HEK293 (cell line): ENCODE data around the gene ASCC1.
A peak's percentile ranks its signal among the peaks of the same experiment; 100 is the strongest.

Source experiments
- CTCF ChIA-PET: fragments of 350-600 bp; formaldehyde crosslinking; extraction: SDS; loops from one replicate; lab custom pipeline; 2021; ENCODE audit warnings: antibody characterized with exemption; lab: Yijun Ruan, JAX
- POLR2A ChIA-PET: fragments of 300-600 bp; formaldehyde crosslinking; extraction: SDS; loops from one replicate; lab custom pipeline; 2020; ENCODE audit warnings: antibody characterized with exemption, inconsistent platforms; lab: Yijun Ruan, JAX
- H3K27ac ChIP-seq: fragments of 200-500 bp; sonication (Bioruptor generic); 2 replicates; pipeline ENCODE4 v1.5.1; 2014; ENCODE audit warnings: low read depth, low read length, control low read depth, inconsistent platforms; ENCODE audit errors: extremely low read depth
- H3K36me3 ChIP-seq, 2 experiments: fragments of 200-500 bp in 1 of 2; sonication (Bioruptor generic) in 1 of 2; 1 replicate in 1 of 2; 2 replicates in 1 of 2; pipeline ENCODE4 v1.5.1; 2014 to 2017; ENCODE audit warnings: inconsistent platforms in 2 of 2, low read length in 2 of 2; ENCODE audit not compliant: control insufficient read depth in 2 of 2, insufficient read depth in 1 of 2
- H3K4me1 ChIP-seq: fragments of 200-500 bp; sonication (Bioruptor generic); 2 replicates; pipeline ENCODE4 v1.5.1; 2014; ENCODE audit warnings: mild to moderate bottlenecking, low read length, inconsistent platforms; ENCODE audit not compliant: control insufficient read depth, insufficient read depth
- H3K4me3 ChIP-seq: 2 replicates; pipeline ENCODE4 v1.5.1; 2011; ENCODE audit warnings: low read depth, mild to moderate bottlenecking, control low read depth, low read length, moderate library complexity
- H3K9me3 ChIP-seq: fragments of 200-500 bp; sonication (Bioruptor generic); 2 replicates; pipeline ENCODE4 v1.5.1; 2014; ENCODE audit warnings: low read depth, low read length, inconsistent platforms; ENCODE audit not compliant: control insufficient read depth, insufficient read depth
- BCL6B ChIP-seq: fragments of 450-650 bp; formaldehyde crosslinking; IDR thresholded peaks from 2 replicates; pipeline ENCODE4 v1.5.1; 2017; ENCODE audit warnings: missing biosample characterization, missing genetic modification characterization
- EGR2 ChIP-seq: fragments of 450-650 bp; formaldehyde crosslinking; IDR thresholded peaks from 2 replicates; pipeline ENCODE4 v1.5.1; 2016; ENCODE audit warnings: low read depth, missing biosample characterization, missing genetic modification characterization
- PATZ1 ChIP-seq: fragments of 450-650 bp; formaldehyde crosslinking; IDR thresholded peaks from 2 replicates; pipeline ENCODE4 v1.5.1; 2016; ENCODE audit warnings: missing biosample characterization, missing genetic modification characterization
- PRDM10 ChIP-seq: fragments of 450-650 bp; formaldehyde crosslinking; IDR thresholded peaks from 2 replicates; pipeline ENCODE4 v1.5.1; 2016; ENCODE audit warnings: missing biosample characterization, missing genetic modification characterization
- TSHZ1 ChIP-seq: fragments of 450-650 bp; formaldehyde crosslinking; IDR thresholded peaks from 2 replicates; pipeline ENCODE4 v1.5.1; 2016; ENCODE audit warnings: missing biosample characterization, missing genetic modification characterization, borderline replicate concordance
- ZBTB26 ChIP-seq: fragments of 450-650 bp; formaldehyde crosslinking; optimal IDR thresholded peaks from 2 replicates; pipeline ENCODE3; 2016; ENCODE audit warnings: missing biosample characterization, mild to moderate bottlenecking, missing genetic modification characterization
- ZFHX2 ChIP-seq: fragments of 450-650 bp; formaldehyde crosslinking; conservative IDR thresholded peaks from 2 replicates; pipeline ENCODE4 v1.5.1; 2016; ENCODE audit warnings: missing biosample characterization, missing genetic modification characterization
- ZFP69B ChIP-seq: fragments of 450-650 bp; formaldehyde crosslinking; IDR thresholded peaks from 2 replicates; pipeline ENCODE4 v1.5.1; 2016; ENCODE audit warnings: missing biosample characterization, missing genetic modification characterization
- ZIC2 ChIP-seq: fragments of 450-650 bp; formaldehyde crosslinking; IDR thresholded peaks from 2 replicates; pipeline ENCODE4 v1.5.1; 2016; ENCODE audit warnings: missing biosample characterization, missing genetic modification characterization
- ZNF2 ChIP-seq: fragments of 450-650 bp; formaldehyde crosslinking; IDR thresholded peaks from 2 replicates; pipeline ENCODE4 v1.5.1; 2016; ENCODE audit warnings: missing biosample characterization, missing genetic modification characterization
- ZNF548 ChIP-seq: fragments of 450-650 bp; formaldehyde crosslinking; IDR thresholded peaks from 2 replicates; pipeline ENCODE4 v1.5.1; 2016; ENCODE audit warnings: missing biosample characterization, missing genetic modification characterization
- ZNF792 ChIP-seq: fragments of 450-650 bp; formaldehyde crosslinking; IDR thresholded peaks from 2 replicates; pipeline ENCODE4 v1.5.1; 2016; ENCODE audit warnings: missing biosample characterization, missing genetic modification characterization

Gene ASCC1

GRCh38 chr10:72080042-72080975, 135.8 kb downstream of the ASCC1 start:
- Histone ChIP-seq H3K9me3 (no peaks in the 10 kb centered on the region), H3K4me1 (no peaks in the 10 kb centered on the region), H3K4me3 (no peak overlapping the region), H3K27ac (no peak overlapping the region), H3K36me3 (no peaks in the 10 kb centered on the region)
- ChIA-PET CTCF (interaction anchor here (0.6 to 1.9 kb wide), 3 partner anchors 31 to 419 kb away, joined by 3 to 6 read pairs (median 3); no protein-coding TSS in a partner anchor), POLR2A (no interaction called here)
- TF ChIP-seq TSHZ1 (tag by site-specific recombination) (no peak), ZNF792 (tag by site-specific recombination) (no peak), BCL6B (tag by site-specific recombination) (no peak), ZFP69B (tag by site-specific recombination) (no peak), ZNF2 (tag by site-specific recombination) (no peak), EGR2 (tag by site-specific recombination) (peak; percentile 65), ZNF548 (no peak), ZFHX2 (tag by site-specific recombination) (peak; percentile 45), ZBTB26 (tag by site-specific recombination) (no peak)

- H3K4me1 ChIP-seq = no peaks in the 10 kb centered on the region
- TF ChIP-seq PRDM10 (peak; percentile 48; the same call in 1 of the 2 replicates), ZIC2 (peak; percentile 47), PATZ1 (tag by site-specific recombination) (no peak)
- TF ChIP-seq, all 188 proteins: peak for 2
- CTCF ChIA-PET = interaction anchor here (0.5 to 1.9 kb wide), 3 partner anchors 9 to 1861 kb away, joined by 3 to 6 read pairs (median 5); no protein-coding TSS in a partner anchor
- Histone ChIP-seq H3K4me3 (no peak overlapping the region), H3K27ac (no peak overlapping the region), H3K9me3 (no peaks in the 10 kb centered on the region), H3K36me3 (no peaks in the 10 kb centered on the region)
- POLR2A ChIA-PET = no interaction called here
Observed at GRCh38 chr10:72079356-72079755, 136.7 kb downstream of the ASCC1 start.
